ENCODE measurements around the gene STK32C.

GRCh38 chr10:132304756-132305509 is 2.8 kb downstream of the STK32C start:
- TF ChIP-seq CTCF (IDR thresholded peaks at IDR 0.05) (no peak), POLR2A (IDR thresholded peaks at IDR 0.05) (no peak)
